A673 (cell line): ENCODE data around the gene UVSSA. TPM values are rescaled to one million over a fixed set of nuclear protein-coding genes. Genes with fewer than 3 reads are reported as not detected.
A peak's percentile ranks its signal among the peaks of the same experiment; 100 is the strongest.

Source experiments
- BruUV-seq: library from RNA; stranded (reverse); fragments of 400-500 nt; replicated peaks from 2 replicates; lab custom pipeline; 2021; lab: Mats Ljungman, UMichigan
- CTCF ChIA-PET: fragments of 300-600 bp; sonication (Branson Sonifier 250); formaldehyde crosslinking; loops from one replicate; lab custom pipeline; 2022; ENCODE audit warnings: antibody characterized with exemption; lab: Charles Lee
- POLR2A ChIA-PET: fragments of 300-600 bp; sonication (Branson Sonifier 250); formaldehyde crosslinking; loops from one replicate; lab custom pipeline; 2022; ENCODE audit warnings: antibody characterized with exemption; ENCODE audit not compliant: low non-redundant PET; lab: Charles Lee
- DNase-seq: peaks from one replicate; pipeline ENCODE4 v3.0.0-alpha.2; 2015; ENCODE audit warnings: low spot score
- H3K27ac ChIP-seq: fragments of 200-600 bp; sonication (generic); 2 replicates; pipeline ENCODE4 v1.5.1; 2016; ENCODE audit warnings: mixed run types, low read depth, mild to moderate bottlenecking, mixed read lengths, antibody characterized with exemption, low read length; ENCODE audit not compliant: poor library complexity, severe bottlenecking
- H3K27me3 ChIP-seq: fragments of 200-600 bp; sonication (generic); replicated peaks from 2 replicates; pipeline ENCODE4 v1.6.1; 2017; ENCODE audit warnings: mixed run types, low read depth, mild to moderate bottlenecking, mixed read lengths, antibody characterized with exemption, low read length; ENCODE audit not compliant: insufficient read depth, poor library complexity
- H3K36me3 ChIP-seq: fragments of 200-600 bp; sonication (generic); 2 replicates; pipeline ENCODE4 v1.6.1; 2016; ENCODE audit warnings: mixed run types, mild to moderate bottlenecking, mixed read lengths, antibody characterized with exemption, low read length; ENCODE audit not compliant: insufficient read depth, poor library complexity, severe bottlenecking
- H3K4me1 ChIP-seq: fragments of 200-600 bp; sonication (generic); 2 replicates; pipeline ENCODE4 v1.6.1; 2017; ENCODE audit warnings: mixed run types, mild to moderate bottlenecking, mixed read lengths, antibody characterized with exemption, low read length; ENCODE audit not compliant: insufficient read depth, poor library complexity, severe bottlenecking
- H3K4me3 ChIP-seq: fragments of 200-600 bp; sonication (generic); 2 replicates; pipeline ENCODE4 v1.5.1; 2016; ENCODE audit warnings: low read depth, mixed run types, mild to moderate bottlenecking, mixed read lengths, low read length; ENCODE audit not compliant: poor library complexity, severe bottlenecking
- H3K9me3 ChIP-seq: fragments of 200-600 bp; sonication (generic); 2 replicates; pipeline ENCODE4 v1.6.1; 2016; ENCODE audit warnings: mixed run types, low read depth, mild to moderate bottlenecking, mixed read lengths, antibody characterized with exemption, low read length; ENCODE audit not compliant: poor library complexity, severe bottlenecking
- EZH2 ChIP-seq: fragments of 200-600 bp; sonication (generic); IDR thresholded peaks from 2 replicates; pipeline ENCODE4 v1.6.1; 2017; ENCODE audit warnings: borderline replicate concordance, low read depth, mild to moderate bottlenecking, mixed read lengths, antibody characterized with exemption, low read length; ENCODE audit not compliant: poor library complexity, severe bottlenecking
- intact Hi-C: fragments of 100-400 bp; cut with micrococcal nuclease; formaldehyde crosslinking; loops from one replicate; pipeline ENCODE4 v1.10.0; 2022; ENCODE audit not compliant: unreplicated experiment
- total RNA-seq: library from RNA; stranded (reverse); gene quantifications from 2 replicates; pipeline ENCODE4 v1.2.3, GENCODE V29; 2021
- TF ChIP-seq, protein P1 (sequence below): fragments of 300-800, 200-600 bp; sonication (generic); conservative IDR thresholded peaks from 2 replicates; pipeline ENCODE4 v1.5.1; 2017; ENCODE audit warnings: low read depth, mild to moderate bottlenecking, antibody characterized with exemption, low read length, moderate library complexity, mixed read lengths

Gene UVSSA
- total RNA-seq, 1 experiment from 2014 or later = 20.3 TPM

DNA sequence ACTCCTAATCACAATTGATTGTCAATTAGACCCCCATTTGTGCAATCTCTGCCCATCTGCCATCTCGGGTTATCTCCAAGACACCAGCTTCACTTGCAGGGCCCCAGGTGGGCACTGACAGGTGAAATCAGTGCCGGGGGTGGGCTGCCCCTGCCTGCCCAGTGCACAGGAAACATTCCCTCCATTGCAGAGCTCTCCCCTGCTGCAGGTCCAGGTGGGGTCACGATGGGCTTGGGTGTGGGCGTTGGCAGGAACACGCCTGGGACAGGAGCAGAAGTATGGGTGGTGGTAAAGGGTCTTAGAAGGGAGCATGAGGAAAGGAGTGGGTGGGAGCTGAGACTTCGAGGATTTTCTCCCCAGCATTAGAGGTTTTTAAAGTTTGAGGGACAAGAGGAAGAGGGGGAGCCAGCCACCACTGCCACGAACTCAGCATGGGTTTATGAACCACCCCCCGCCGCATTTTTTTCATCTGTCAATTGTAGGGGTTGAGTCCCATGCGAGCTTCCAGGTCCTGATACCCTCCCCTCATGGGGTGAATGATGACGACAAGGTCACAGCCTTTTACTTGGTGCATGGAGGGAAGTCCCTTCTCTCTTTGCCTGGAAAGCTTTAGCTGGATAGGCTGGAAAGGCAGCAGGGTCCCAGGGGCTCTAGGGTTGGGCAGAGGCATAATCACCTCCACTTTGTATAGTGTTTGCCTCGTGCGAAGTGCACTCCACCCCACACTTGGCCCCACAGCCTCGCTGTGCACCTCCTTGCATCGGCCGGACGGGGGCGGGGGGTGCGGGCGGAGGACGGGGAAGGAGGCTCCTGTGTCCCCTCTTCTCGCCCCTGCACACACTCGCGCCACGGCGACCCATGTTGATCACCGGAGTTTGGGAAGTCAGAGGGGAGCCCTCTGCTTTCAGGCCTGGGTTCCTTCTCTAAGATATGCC lies 62.8 kb downstream of the UVSSA start:
- POLR2A ChIA-PET = no interaction called here

DNA sequence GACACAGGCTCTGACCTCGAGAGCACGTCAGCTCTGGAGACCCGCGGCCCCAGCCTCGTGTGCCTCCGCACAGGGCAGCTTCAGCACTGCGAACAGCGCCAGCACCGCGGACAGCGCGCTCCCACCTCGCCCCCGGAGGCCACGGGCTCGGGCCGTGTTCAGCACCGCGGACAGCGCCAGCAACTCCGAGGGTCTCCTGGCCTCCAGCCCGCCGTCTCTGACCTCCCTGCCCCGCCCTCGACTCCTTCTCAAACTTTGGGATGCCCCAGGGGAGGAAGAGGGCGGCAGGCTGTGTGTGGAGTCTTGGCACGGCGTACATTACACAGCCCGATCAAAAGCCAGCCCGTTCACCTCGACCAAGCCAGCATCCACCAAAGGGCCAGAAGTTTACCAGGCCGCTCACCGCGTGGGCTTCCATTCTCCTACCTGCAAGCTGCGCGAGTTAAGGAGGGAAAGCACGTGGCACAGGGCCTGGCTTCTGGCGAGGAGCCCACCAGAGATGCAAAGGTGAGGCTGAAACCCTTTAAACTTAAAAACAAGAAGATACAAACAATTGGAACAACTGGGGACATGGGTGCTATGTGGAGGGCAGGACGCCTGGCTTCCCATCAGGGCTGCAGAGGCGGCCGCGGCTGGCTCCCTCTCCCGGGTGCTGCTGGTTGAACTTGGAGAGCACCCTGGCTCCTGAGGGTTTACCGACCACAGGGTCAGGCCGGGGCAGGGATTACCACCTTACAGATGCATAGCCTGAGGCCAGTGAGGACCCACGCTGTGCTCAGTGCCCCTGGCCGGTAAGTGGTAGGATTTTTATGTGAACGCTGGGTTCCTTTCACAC lies 63.7 kb downstream of the UVSSA start:
- no peak for TF ChIP-seq EZH2
- TF ChIP-seq, protein P1, sequence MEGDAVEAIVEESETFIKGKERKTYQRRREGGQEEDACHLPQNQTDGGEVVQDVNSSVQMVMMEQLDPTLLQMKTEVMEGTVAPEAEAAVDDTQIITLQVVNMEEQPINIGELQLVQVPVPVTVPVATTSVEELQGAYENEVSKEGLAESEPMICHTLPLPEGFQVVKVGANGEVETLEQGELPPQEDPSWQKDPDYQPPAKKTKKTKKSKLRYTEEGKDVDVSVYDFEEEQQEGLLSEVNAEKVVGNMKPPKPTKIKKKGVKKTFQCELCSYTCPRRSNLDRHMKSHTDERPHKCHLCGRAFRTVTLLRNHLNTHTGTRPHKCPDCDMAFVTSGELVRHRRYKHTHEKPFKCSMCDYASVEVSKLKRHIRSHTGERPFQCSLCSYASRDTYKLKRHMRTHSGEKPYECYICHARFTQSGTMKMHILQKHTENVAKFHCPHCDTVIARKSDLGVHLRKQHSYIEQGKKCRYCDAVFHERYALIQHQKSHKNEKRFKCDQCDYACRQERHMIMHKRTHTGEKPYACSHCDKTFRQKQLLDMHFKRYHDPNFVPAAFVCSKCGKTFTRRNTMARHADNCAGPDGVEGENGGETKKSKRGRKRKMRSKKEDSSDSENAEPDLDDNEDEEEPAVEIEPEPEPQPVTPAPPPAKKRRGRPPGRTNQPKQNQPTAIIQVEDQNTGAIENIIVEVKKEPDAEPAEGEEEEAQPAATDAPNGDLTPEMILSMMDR = no peak

More for the DNA sequence above, 62.8 kb downstream of the UVSSA start:
- CTCF ChIA-PET = no interaction called here
- Histone ChIP-seq H3K4me3 (no peak overlapping the region), H3K27me3 (peaks cover 91% of the 10 kb centered on the region), H3K36me3 (no peaks in the 10 kb centered on the region), H3K9me3 (no peaks in the 10 kb centered on the region), H3K4me1 (no peaks in the 10 kb centered on the region), H3K27ac (no peak overlapping the region)
- no TSS peak for BruUV-seq
- no peak for TF ChIP-seq EZH2
- TF ChIP-seq, protein P1 = no peak
- DNase-seq = no peak
- intact Hi-C loops = loop anchor here (5.0 kb wide), 1 partner anchor 48 kb away; no protein-coding TSS in a partner anchor

More for the DNA sequence above, 63.7 kb downstream of the UVSSA start:
- H3K4me3 ChIP-seq = no peak overlapping the region
- ChIA-PET POLR2A (no interaction called here), CTCF (no interaction called here)
- no peaks in the 10 kb centered on the region for H3K4me1 ChIP-seq
- H3K27me3 ChIP-seq = peaks cover 91% of the 10 kb centered on the region
- no peaks in the 10 kb centered on the region for H3K9me3 ChIP-seq
- intact Hi-C loops = loop anchor here (5.0 kb wide), 1 partner anchor 47 kb away; no protein-coding TSS in a partner anchor
- H3K27ac ChIP-seq = no peak overlapping the region
- BruUV-seq = no TSS peak
- H3K36me3 ChIP-seq = no peaks in the 10 kb centered on the region
- DNase-seq = peak; percentile 76
